Astrocyte (in vitro differentiated cells and primary cell): ENCODE data around the gene GSK3B. TPM values are rescaled to one million over a fixed set of nuclear protein-coding genes. Genes with fewer than 3 reads are reported as not detected.

Source experiments
- DNase-seq: peaks from one replicate; pipeline ENCODE4 v3.0.0-alpha.2; 2010; ENCODE audit warnings: low read depth
- FAIRE-seq: peaks from 2 replicates; lab custom pipeline; 2011; peaks lifted over from hg19 to GRCh38; lab: Jason Lieb, UNC
- H2AFZ ChIP-seq: 2 replicates; pipeline ENCODE4 v1.6.0; 2012; ENCODE audit warnings: low read depth, low read length, inconsistent platforms
- H3K27ac ChIP-seq: 2 replicates; pipeline ENCODE4 v1.5.1; 2011; ENCODE audit warnings: low read depth, low read length, inconsistent platforms
- H3K27me3 ChIP-seq: 2 replicates; pipeline ENCODE4 v1.6.0; 2011; ENCODE audit warnings: low read length, inconsistent platforms; ENCODE audit not compliant: insufficient read depth
- H3K36me3 ChIP-seq: 2 replicates; pipeline ENCODE4 v1.5.1; 2011; ENCODE audit warnings: low read length, inconsistent platforms; ENCODE audit not compliant: insufficient read depth
- H3K4me1 ChIP-seq: 2 replicates; pipeline ENCODE4 v1.5.1; 2011; ENCODE audit warnings: low read length, inconsistent platforms; ENCODE audit not compliant: insufficient read depth
- H3K4me2 ChIP-seq: 2 replicates; pipeline ENCODE4 v1.6.0; 2012; ENCODE audit warnings: low read length, inconsistent platforms
- H3K4me3 ChIP-seq: 2 replicates; pipeline ENCODE4 v1.5.1; 2011; ENCODE audit warnings: low read depth, mild to moderate bottlenecking, low read length, inconsistent platforms; ENCODE audit not compliant: insufficient read depth
- H3K79me2 ChIP-seq: 2 replicates; pipeline ENCODE4 v1.6.0; 2012; ENCODE audit warnings: mild to moderate bottlenecking, low read length, inconsistent platforms; ENCODE audit not compliant: insufficient read depth
- H3K9ac ChIP-seq: 2 replicates; pipeline ENCODE4 v1.6.0; 2012; ENCODE audit warnings: mild to moderate bottlenecking, low read length, inconsistent platforms
- H3K9me3 ChIP-seq: 2 replicates; pipeline ENCODE4 v1.5.1; 2012; ENCODE audit warnings: low read depth, mild to moderate bottlenecking, low read length, inconsistent platforms; ENCODE audit not compliant: insufficient read depth
- H4K20me1 ChIP-seq: 2 replicates; pipeline ENCODE4 v1.6.0; 2012; ENCODE audit warnings: low read length, inconsistent platforms; ENCODE audit not compliant: insufficient read depth
- H3K27ac Mint-ChIP-seq: one replicate; pipeline ENCODE4 v1.8.0; 2021; ENCODE audit warnings: mild to moderate bottlenecking, mixed read lengths; ENCODE audit not compliant: unreplicated experiment
- H3K27me3 Mint-ChIP-seq: one replicate; pipeline ENCODE4 v1.8.0; 2021; ENCODE audit warnings: low read depth, mixed read lengths; ENCODE audit not compliant: unreplicated experiment
- H3K36me3 Mint-ChIP-seq: one replicate; pipeline ENCODE4 v1.8.0; 2021; ENCODE audit warnings: low read depth, mixed read lengths; ENCODE audit not compliant: unreplicated experiment
- H3K4me1 Mint-ChIP-seq: one replicate; pipeline ENCODE4 v1.8.0; 2021; ENCODE audit warnings: low read depth, mixed read lengths; ENCODE audit not compliant: unreplicated experiment
- H3K4me3 Mint-ChIP-seq: one replicate; pipeline ENCODE4 v1.8.0; 2021; ENCODE audit warnings: mild to moderate bottlenecking, moderate library complexity, mixed read lengths; ENCODE audit not compliant: unreplicated experiment
- H3K9me3 Mint-ChIP-seq: one replicate; pipeline ENCODE4 v1.8.0; 2021; ENCODE audit warnings: mild to moderate bottlenecking, mixed read lengths; ENCODE audit not compliant: unreplicated experiment
- EZH2 ChIP-seq: IDR thresholded peaks from 2 replicates; pipeline ENCODE4 v1.6.1; 2012; ENCODE audit warnings: mild to moderate bottlenecking, low read length, inconsistent platforms; ENCODE audit not compliant: insufficient read depth
- total RNA-seq: library from RNA; stranded (reverse); gene quantifications from 2 replicates; pipeline ENCODE4 v1.2.1, GENCODE V29; 2021
- TF ChIP-seq, protein P1 (sequence below): IDR thresholded peaks from 2 replicates; pipeline ENCODE4 v1.5.1; 2011; ENCODE audit warnings: low read depth, mild to moderate bottlenecking, inconsistent platforms, low read length, moderate library complexity; ENCODE audit not compliant: insufficient read depth

Gene GSK3B
- total RNA-seq, 1 donor from 2014 or later = 80.6 TPM

DNA sequence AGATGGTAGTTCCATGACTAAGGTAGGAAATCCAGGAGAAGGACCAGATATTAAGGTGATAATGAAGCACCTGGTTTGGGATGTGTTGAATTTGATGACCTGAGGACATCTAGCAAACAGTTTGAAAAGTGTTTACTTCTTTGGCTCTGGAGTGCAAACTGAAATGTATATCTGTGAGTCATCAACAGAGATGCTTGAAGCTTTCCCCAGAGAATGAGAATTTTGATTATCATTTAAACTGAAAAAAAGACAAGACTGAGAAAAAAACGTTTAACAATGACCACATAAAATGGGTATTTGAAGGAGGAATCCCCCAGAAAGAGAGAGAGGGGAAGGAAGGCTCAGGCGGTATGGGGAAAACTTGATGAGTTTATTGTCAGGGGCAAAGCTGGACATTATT lies 20.7 kb upstream of the GSK3B start:
- H3K4me2 ChIP-seq = no peak overlapping the region
- no peaks in the 10 kb centered on the region for H3K36me3 ChIP-seq
- peaks cover 8% of the 10 kb centered on the region for H3K4me1 ChIP-seq
- H3K4me3 ChIP-seq = no peak overlapping the region
- FAIRE-seq (no peak), DNase-seq (no peak)
- Mint-ChIP-seq H3K27ac (peak overlapping the region; percentile 2), H3K4me1 (peaks cover 19% of the 10 kb centered on the region), H3K9me3 (peaks cover 5% of the 10 kb centered on the region), H3K27me3 (no peaks in the 10 kb centered on the region), H3K4me3 (no peak overlapping the region), H3K36me3 (no peaks in the 10 kb centered on the region)
- H2AFZ ChIP-seq = no peak overlapping the region
- H3K9ac ChIP-seq = no peak overlapping the region
- no peaks in the 10 kb centered on the region for H3K79me2 ChIP-seq
- H3K9me3 ChIP-seq = no peaks in the 10 kb centered on the region
- H3K27ac ChIP-seq = no peak overlapping the region
- no peaks in the 10 kb centered on the region for H3K27me3 ChIP-seq
- TF ChIP-seq, protein P1, sequence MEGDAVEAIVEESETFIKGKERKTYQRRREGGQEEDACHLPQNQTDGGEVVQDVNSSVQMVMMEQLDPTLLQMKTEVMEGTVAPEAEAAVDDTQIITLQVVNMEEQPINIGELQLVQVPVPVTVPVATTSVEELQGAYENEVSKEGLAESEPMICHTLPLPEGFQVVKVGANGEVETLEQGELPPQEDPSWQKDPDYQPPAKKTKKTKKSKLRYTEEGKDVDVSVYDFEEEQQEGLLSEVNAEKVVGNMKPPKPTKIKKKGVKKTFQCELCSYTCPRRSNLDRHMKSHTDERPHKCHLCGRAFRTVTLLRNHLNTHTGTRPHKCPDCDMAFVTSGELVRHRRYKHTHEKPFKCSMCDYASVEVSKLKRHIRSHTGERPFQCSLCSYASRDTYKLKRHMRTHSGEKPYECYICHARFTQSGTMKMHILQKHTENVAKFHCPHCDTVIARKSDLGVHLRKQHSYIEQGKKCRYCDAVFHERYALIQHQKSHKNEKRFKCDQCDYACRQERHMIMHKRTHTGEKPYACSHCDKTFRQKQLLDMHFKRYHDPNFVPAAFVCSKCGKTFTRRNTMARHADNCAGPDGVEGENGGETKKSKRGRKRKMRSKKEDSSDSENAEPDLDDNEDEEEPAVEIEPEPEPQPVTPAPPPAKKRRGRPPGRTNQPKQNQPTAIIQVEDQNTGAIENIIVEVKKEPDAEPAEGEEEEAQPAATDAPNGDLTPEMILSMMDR = no peak
- TF ChIP-seq EZH2 = no peak
- H4K20me1 ChIP-seq = no peaks in the 10 kb centered on the region

DNA sequence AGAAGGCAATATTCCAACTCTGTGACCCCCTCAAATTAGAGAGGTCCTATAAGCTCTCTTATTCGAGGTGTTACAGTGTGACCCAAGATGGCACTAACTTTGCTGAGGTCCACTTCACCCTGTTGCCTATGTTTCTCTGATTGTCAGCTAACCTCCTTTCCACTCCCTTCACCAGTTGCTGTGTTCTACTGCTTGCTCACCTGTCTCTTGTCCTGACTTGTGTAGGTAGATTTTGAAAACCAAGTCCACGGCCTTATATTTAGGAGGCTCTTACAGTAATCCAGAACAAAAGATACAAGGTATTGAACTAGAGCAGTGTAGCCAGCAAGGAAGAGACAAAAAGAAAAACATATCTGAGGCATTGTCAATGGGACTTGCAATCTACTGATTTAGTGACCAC lies 20.1 kb upstream of the GSK3B start:
- FAIRE-seq (no peak), DNase-seq (no peak)
- H3K9me3 Mint-ChIP-seq = peaks cover 5% of the 10 kb centered on the region
- Histone ChIP-seq H3K36me3 (no peaks in the 10 kb centered on the region), H3K4me3 (no peak overlapping the region), H3K4me1 (peaks cover 8% of the 10 kb centered on the region), H3K79me2 (no peaks in the 10 kb centered on the region), H2AFZ (no peak overlapping the region), H3K27me3 (no peaks in the 10 kb centered on the region), H4K20me1 (no peaks in the 10 kb centered on the region), H3K27ac (no peak overlapping the region), H3K9me3 (no peaks in the 10 kb centered on the region), H3K9ac (no peak overlapping the region), H3K4me2 (no peak overlapping the region)
- H3K36me3 Mint-ChIP-seq = no peaks in the 10 kb centered on the region
- no peak overlapping the region for H3K4me3 Mint-ChIP-seq
- no peak overlapping the region for H3K27ac Mint-ChIP-seq
- no peaks in the 10 kb centered on the region for H3K27me3 Mint-ChIP-seq
- peaks cover 19% of the 10 kb centered on the region for H3K4me1 Mint-ChIP-seq
- no peak for TF ChIP-seq EZH2
- TF ChIP-seq, protein P1 = no peak

DNA sequence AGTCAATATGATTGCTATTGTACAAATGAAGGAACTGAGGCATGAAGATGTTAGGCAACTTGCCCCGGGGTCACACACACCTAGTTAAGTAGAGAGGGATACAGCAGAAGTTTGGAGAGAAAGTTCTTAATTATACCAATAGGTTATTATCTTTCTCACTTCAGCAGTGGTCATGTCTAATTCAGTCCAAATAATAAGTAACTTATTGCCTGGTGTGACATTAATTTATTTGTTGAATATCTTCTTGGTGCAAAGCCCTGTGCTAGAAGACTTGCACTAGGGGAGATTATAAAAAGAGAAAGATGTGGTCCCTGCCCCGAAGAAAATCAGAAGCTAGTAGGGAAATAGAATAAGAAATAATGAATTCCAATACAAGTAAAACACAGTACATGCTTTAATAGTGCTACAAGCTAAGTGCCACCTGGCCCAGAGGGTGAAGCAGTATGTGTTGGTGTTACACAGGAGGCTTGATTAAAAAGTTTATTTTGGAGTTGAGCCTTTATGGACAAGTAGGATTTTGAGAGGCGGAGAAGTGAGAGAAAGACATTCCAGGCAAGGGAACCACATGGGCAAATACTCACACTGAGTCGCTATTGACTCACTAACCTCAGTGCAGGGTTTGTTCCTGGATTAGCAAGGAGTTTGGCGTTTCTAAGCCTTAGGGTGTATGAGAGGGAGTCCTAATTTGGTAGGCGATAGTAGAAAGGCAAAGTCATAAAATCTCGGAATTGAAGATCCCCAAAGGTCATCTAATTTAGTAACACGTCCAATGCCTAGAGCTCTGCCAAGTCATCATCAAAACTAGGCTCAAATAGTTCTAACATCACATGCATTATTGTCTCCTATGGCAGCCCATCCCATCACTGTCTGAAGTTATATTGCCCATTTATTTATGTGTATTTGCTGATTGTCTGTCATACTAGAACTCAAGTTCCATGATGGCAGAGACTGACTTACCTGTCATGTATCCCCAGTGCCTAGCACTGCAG lies 19.2 kb upstream of the GSK3B start:
- Mint-ChIP-seq H3K9me3 (peaks cover 5% of the 10 kb centered on the region), H3K4me3 (no peak overlapping the region), H3K4me1 (peaks cover 19% of the 10 kb centered on the region), H3K36me3 (no peaks in the 10 kb centered on the region), H3K27me3 (no peaks in the 10 kb centered on the region), H3K27ac (peak overlapping the region; percentile 60)
- Histone ChIP-seq H3K9ac (no peak overlapping the region), H3K9me3 (no peaks in the 10 kb centered on the region), H3K27ac (no peak overlapping the region), H3K4me3 (no peak overlapping the region), H3K4me2 (peak overlapping the region; percentile 37), H2AFZ (peak overlapping the region; percentile 11), H3K4me1 (peaks cover 8% of the 10 kb centered on the region), H4K20me1 (no peaks in the 10 kb centered on the region), H3K79me2 (no peaks in the 10 kb centered on the region), H3K36me3 (no peaks in the 10 kb centered on the region), H3K27me3 (no peaks in the 10 kb centered on the region)
- FAIRE-seq (peak; percentile 56), DNase-seq (peak; percentile 73)
- no peak for TF ChIP-seq EZH2
- TF ChIP-seq, protein P1 = no peak
